ENCODE results near the gene LEFTY2.

DNA sequence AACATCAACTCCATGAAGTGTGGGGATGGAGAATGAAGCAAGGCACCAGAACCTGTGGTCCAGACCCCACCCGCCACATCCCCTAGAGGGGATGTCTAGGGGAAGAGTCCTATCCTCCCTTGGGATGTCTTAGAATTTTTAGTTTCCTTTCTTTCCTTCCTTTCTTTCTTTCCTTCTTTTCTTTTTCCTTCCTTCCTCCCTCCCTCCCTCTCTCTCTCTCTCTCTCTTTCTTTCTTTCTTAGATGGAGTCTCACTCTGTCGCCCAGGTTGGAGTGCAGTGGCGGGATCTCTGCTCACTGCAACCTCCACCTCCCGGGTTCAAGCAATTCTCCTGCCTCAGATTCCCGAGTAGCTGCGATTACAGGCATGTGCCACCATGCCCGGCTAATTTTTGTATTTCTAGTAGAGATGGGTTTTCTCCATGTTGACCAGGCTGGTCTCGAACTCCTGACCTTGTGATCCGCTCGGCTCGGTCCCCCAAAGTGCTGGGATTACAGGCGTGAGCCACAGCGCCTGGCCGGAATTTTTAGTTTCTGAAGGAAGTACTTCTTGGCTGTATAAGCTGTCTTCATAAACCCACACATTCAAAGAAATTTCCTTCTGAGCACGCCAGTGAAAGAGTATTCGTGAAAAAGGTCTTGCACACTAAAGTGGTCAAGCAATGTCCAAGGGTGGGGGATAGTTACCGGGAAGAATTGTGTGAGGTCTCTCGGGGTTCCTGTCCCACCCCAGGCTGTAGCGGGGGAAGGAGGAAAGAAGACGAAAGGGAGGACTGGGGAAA lies 20.8 kb upstream of the LEFTY2 start:
- TF ChIP-seq, protein P1, sequence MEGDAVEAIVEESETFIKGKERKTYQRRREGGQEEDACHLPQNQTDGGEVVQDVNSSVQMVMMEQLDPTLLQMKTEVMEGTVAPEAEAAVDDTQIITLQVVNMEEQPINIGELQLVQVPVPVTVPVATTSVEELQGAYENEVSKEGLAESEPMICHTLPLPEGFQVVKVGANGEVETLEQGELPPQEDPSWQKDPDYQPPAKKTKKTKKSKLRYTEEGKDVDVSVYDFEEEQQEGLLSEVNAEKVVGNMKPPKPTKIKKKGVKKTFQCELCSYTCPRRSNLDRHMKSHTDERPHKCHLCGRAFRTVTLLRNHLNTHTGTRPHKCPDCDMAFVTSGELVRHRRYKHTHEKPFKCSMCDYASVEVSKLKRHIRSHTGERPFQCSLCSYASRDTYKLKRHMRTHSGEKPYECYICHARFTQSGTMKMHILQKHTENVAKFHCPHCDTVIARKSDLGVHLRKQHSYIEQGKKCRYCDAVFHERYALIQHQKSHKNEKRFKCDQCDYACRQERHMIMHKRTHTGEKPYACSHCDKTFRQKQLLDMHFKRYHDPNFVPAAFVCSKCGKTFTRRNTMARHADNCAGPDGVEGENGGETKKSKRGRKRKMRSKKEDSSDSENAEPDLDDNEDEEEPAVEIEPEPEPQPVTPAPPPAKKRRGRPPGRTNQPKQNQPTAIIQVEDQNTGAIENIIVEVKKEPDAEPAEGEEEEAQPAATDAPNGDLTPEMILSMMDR (IDR thresholded peaks at IDR 0.05; ENCODE audit: low read length): no peak
- TF ChIP-seq EZH2 (optimal IDR thresholded peaks at IDR 0.05; ENCODE audit: low read depth, low read length) (no peak), EZH2phosphoT487 (IDR thresholded peaks at IDR 0.05; ENCODE audit: low read length) (no peak)

All from MM.1S (cell line).